ENCODE results near the gene RAB11FIP4. TPM values are rescaled to one million over a fixed set of nuclear protein-coding genes. Genes with fewer than 3 reads are reported as not detected.

Gene RAB11FIP4
- total and polyA plus RNA-seq, 10 of the 15 experiments (the other 5 are each of a cell fraction or from before 2014, with no cell fraction given) = 1.4 to 27.0 (median 17.6) TPM

GRCh38 chr17:31525801-31526549, 134.5 kb downstream of the RAB11FIP4 start:
- no peak overlapping the region for H3K9ac ChIP-seq (ENCODE audit: control insufficient read depth, insufficient read depth, low read length)
- intact Hi-C loops (cut with micrococcal nuclease; ENCODE audit: unreplicated experiment) (loop anchor here (1.0 kb wide), 2 partner anchors 89 to 137 kb away; no protein-coding TSS in a partner anchor), in situ Hi-C loops (cut with MboI) (loop anchor here (5.0 kb wide), 2 partner anchors 84 to 139 kb away; no protein-coding TSS in a partner anchor)
- no peaks in the 10 kb centered on the region; the same call in 1 of the 2 replicates for H3K4me1 ChIP-seq (ENCODE audit: control insufficient read depth, insufficient read depth, low read length)
- SMC1A ChIA-PET (ENCODE audit: uncharacterized antibody, unreplicated experiment) = interaction anchor here (1.1 to 10.1 kb wide), 6 partner anchors 9 to 316 kb away, joined by 3 to 81 read pairs (median 9); no protein-coding TSS in a partner anchor
- peaks cover 10 to 27% of the 10 kb centered on the region in 2 experiments; a peak in 3 of 4 replicates for H3K36me3 ChIP-seq (ENCODE audit: control insufficient read depth in 2 of 2, insufficient read depth in 2 of 2, low read length in 1 of 2)
- no peak overlapping the region for H2AFZ ChIP-seq (ENCODE audit: control insufficient read depth, low read depth, low read length)
- no peak for TF ChIP-seq PBX3 (IDR thresholded peaks at IDR 0.05; ENCODE audit: insufficient replicate concordance, low read depth, low read length)
- no peak for TF ChIP-seq ATF2 (IDR thresholded peaks at IDR 0.05; ENCODE audit: low read length)
- peak in 2 of 3 experiments; percentile 24 to 38; a peak in 2 of 6 replicates for TF ChIP-seq CTCF (IDR thresholded peaks at IDR 0.05 in 2 of 3, conservative IDR thresholded peaks at IDR 0.05 in 1 of 3; ENCODE audit: control insufficient read depth in 2 of 3, extremely low read depth in 1 of 3, insufficient read depth in 1 of 3, low read depth in 3 of 3, low read length in 3 of 3)
- no peak for TF ChIP-seq CREM (IDR thresholded peaks at IDR 0.05; ENCODE audit: low read depth)
- TF ChIP-seq ASH2L (IDR thresholded peaks at IDR 0.05; ENCODE audit: borderline replicate concordance, low read depth) = no peak
- TF ChIP-seq YY1 (IDR thresholded peaks at IDR 0.05; ENCODE audit: low read depth, low read length) = no peak
- TF ChIP-seq HDAC2 (IDR thresholded peaks at IDR 0.05) = no peak
- 0 out of 2 replicates have a peak, but pooled peaks have one; percentile 13 for TF ChIP-seq POLR2A (IDR thresholded peaks at IDR 0.05; ENCODE audit: low read depth, low read length)
- no peak for TF ChIP-seq FOS (IDR thresholded peaks at IDR 0.05; ENCODE audit: borderline replicate concordance, extremely low read depth, insufficient read length)
- TF ChIP-seq JUND (IDR thresholded peaks at IDR 0.05; ENCODE audit: low read depth, low read length) = no peak
- no peak for TF ChIP-seq ATF7 (IDR thresholded peaks at IDR 0.05; ENCODE audit: low read depth)
- TF ChIP-seq TAF1 (IDR thresholded peaks at IDR 0.05; ENCODE audit: borderline replicate concordance, low read depth, low read length) = no peak
- 0 out of 2 replicates have a peak, but pooled peaks have one; percentile 16 for TF ChIP-seq RAD21 (IDR thresholded peaks at IDR 0.05; ENCODE audit: insufficient read depth, low read depth, low read length)
- TF ChIP-seq HDGF (IDR thresholded peaks at IDR 0.05) = no peak
- TF ChIP-seq HDAC6 (IDR thresholded peaks at IDR 0.05; ENCODE audit: unreplicated experiment) = no peak
- no peak for TF ChIP-seq DPF2 (IDR thresholded peaks at IDR 0.05)
- BruUV-seq (replicated peaks) = no TSS peak
- no peaks in the 10 kb centered on the region for H3K79me2 ChIP-seq (ENCODE audit: control insufficient read depth, insufficient read depth, low read length)
- RAD21 ChIA-PET (ENCODE audit: unreplicated experiment) = interaction anchor here (0.6 to 6.7 kb wide), 4 partner anchors 9 to 316 kb away, joined by 3 to 64 read pairs (median 12); no protein-coding TSS in a partner anchor
- POLR2A ChIA-PET = no interaction called here
- FAIRE-seq (no peak), ATAC-seq (peak; percentile 70), DNase-seq (ENCODE audit: low read depth, low spot score) (no peak)
- H3K4me2 ChIP-seq (ENCODE audit: control insufficient read depth, insufficient read depth) = no peak overlapping the region
- H3K9me3 ChIP-seq (replicated peaks; ENCODE audit: control insufficient read depth, insufficient read depth, low read length) = no peaks in the 10 kb centered on the region; the same call in 2 of the 3 replicates
- H3K27me3 ChIP-seq (replicated peaks in 1 of 2; ENCODE audit: control insufficient read depth in 2 of 2, insufficient read depth in 2 of 2, low read length in 1 of 2) = no peaks in the 10 kb centered on the region
- WGBS (ENCODE audit: insufficient coverage, insufficient replicate concordance, low lambda C conversion rate, missing lambda C conversion rate) = 31% methylated on average over 21 of the region's 21 CpGs
- no peak overlapping the region for H3K27ac ChIP-seq (ENCODE audit: control insufficient read depth, insufficient read depth)
- no peak overlapping the region for H3K4me3 ChIP-seq
- no peaks in the 10 kb centered on the region for H4K20me1 ChIP-seq (ENCODE audit: control insufficient read depth, insufficient read depth)
- CTCF ChIA-PET = interaction anchor here (0.7 to 5.9 kb wide), 14 partner anchors 9 to 316 kb away, joined by 3 to 95 read pairs (median 4); no protein-coding TSS in a partner anchor
